ENCODE results near the gene ALKBH5.

GRCh38 chr17:18156171-18156975 lies 27.3 kb upstream of the ALKBH5 start:
- TF ChIP-seq, protein P1, sequence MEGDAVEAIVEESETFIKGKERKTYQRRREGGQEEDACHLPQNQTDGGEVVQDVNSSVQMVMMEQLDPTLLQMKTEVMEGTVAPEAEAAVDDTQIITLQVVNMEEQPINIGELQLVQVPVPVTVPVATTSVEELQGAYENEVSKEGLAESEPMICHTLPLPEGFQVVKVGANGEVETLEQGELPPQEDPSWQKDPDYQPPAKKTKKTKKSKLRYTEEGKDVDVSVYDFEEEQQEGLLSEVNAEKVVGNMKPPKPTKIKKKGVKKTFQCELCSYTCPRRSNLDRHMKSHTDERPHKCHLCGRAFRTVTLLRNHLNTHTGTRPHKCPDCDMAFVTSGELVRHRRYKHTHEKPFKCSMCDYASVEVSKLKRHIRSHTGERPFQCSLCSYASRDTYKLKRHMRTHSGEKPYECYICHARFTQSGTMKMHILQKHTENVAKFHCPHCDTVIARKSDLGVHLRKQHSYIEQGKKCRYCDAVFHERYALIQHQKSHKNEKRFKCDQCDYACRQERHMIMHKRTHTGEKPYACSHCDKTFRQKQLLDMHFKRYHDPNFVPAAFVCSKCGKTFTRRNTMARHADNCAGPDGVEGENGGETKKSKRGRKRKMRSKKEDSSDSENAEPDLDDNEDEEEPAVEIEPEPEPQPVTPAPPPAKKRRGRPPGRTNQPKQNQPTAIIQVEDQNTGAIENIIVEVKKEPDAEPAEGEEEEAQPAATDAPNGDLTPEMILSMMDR (IDR thresholded peaks at IDR 0.05) = no peak
- no peak for TF ChIP-seq POLR2A (IDR thresholded peaks at IDR 0.05)
